Retina (tissue), 1 donor: ENCODE results near the gene SFXN5.

Source experiments
- DNase-seq: peaks from one replicate; pipeline ENCODE4 v3.0.0-alpha.2; 2016

SFXN5 gene

DNA sequence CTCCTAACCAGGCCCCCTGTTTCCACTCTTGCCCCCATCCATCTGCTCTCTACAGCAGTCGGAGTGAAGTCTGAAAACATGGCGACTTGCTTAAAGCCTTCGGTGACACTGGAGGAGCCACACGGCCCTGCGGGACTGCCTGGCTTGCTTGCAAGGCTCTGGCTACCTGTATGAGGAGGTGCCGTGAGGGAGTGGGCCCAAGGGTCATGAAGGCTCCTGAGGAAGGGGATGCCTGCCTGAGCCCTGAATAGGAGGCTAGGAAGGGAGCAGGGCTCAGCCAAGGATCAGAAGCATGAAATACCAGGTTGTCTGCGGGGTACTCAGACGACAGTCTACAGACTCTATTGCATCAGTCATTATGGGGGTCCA, 78.8 kb downstream of the SFXN5 start:
- DNase-seq, result no peak

DNA sequence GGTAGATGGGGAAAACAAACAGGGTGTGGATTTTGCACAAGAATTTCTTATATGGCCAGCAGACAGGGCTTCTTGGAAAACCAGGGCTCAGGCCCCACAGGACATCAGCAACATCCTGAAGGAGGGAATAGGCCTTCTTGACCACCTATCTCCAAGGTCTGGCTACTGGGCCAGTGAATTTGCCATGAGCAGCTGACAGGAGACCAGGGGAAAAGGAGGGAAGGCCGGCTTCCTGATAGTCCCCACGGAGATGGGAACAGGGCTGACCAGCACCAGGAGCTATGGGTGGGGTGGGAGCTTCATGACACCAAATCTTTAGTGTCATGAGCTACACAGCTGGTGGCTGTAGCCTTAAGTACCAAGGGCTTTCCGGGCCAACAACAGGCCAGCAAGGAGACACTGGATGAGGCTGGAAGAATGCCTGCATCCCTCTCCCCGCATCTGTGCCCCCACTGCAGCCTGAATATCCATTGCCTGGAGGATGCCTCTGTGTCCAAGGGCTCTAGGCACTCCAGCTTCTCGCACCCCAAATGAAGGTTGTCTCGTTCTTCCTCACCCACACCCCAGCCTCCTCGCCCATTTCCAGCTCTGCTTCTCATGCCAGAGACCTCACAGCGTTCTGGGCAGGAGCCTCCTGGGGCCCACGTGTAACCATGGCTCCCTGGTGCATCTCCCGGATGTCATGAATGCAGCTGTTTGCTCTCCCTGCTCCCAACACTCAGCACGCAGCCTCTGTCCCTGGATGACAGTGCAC, 79.4 kb downstream of the SFXN5 start:
- no peak for DNase-seq

- DNase-seq, result no peak
Measured at GRCh38 chr2:72991439-72991725, 80.1 kb downstream of the SFXN5 start.

- no peak for DNase-seq
Measured at GRCh38 chr2:72990695-72991438, 80.6 kb downstream of the SFXN5 start.

DNA sequence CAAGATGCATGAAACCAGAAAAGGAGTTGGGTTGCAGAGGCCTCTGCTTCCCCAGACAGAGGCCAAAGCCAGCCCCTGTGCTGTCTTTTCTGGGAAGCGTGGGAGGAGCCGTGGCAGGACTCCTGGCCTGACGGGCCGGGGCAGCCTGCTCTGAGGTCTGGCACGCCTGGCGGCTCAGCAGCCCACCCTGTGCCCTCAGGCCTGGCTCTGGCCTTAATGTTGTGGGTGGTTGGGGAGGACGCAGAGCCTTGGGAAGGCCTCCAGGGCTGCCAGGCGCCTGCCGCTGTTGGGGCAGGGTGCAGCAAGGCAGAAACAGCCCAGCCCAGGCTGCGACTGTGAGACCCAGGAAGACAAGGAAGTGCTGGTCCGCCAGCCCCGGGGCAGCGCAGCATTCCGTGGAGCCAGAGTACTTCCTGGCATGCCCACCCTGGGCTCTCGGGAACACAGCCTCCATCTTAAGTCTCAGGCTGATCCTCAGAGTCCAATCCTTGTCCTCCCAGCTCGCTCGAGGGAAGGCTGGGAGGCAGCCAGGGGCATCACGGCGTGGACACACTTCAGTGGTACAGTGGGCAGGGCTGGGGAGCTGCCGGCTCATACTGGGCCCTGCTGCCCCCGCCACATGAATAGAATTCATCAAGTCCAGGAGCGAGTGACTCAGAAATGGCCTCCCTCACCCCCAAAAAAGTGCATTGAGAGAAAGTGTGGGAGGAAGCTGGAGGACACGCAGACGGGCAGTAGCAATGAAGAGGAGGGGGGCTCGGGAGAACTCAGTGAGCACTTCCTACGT, 81.5 kb downstream of the SFXN5 start:
- DNase-seq, result no peak

DNA sequence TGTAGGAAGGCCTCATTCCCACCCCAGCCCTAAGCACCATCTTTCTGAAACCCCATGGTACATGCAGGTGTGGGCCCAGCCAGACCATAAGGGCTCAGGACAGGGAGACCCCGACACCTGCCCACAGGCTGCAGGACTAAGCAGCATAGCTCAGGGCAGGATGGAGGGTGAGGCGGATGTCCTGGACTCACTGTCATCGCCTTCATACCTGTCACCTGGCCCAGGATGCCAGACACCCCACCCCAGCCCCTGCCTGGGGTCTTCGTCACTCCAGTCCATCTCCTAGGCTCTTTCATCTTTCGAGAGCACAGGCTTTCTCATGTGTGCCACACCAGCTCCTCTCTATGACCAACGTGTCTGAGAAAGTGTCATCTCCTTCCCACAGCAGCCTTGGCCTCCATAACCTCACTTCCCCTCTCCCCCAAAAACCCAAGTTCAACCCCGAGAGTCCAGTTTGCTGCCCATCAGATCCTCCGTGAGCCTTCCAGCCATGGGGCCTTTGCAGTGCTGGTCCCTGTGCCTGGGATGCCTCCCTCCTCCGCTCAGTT, 82.7 kb downstream of the SFXN5 start:
- DNase-seq, result no peak

DNA sequence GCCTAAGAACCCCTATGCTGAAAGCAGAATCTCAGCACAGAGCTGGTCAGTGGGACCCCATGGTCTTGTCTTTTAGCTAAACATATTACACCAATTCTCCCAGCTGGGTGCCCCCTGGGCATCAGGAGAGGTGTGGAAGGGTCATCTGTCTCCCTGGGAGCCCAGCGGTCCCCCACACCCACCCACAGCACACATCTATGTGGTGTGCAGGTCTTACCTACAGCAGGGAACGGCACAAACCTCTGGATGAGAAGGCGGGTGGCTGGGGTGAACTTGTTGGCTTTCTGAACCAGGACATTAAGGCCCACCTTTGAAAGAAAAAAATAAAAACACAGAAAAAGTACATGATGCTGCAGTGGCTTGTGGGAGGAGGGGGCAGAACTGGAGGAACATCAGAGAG, 83.5 kb downstream of the SFXN5 start:
- no peak for DNase-seq

DNA sequence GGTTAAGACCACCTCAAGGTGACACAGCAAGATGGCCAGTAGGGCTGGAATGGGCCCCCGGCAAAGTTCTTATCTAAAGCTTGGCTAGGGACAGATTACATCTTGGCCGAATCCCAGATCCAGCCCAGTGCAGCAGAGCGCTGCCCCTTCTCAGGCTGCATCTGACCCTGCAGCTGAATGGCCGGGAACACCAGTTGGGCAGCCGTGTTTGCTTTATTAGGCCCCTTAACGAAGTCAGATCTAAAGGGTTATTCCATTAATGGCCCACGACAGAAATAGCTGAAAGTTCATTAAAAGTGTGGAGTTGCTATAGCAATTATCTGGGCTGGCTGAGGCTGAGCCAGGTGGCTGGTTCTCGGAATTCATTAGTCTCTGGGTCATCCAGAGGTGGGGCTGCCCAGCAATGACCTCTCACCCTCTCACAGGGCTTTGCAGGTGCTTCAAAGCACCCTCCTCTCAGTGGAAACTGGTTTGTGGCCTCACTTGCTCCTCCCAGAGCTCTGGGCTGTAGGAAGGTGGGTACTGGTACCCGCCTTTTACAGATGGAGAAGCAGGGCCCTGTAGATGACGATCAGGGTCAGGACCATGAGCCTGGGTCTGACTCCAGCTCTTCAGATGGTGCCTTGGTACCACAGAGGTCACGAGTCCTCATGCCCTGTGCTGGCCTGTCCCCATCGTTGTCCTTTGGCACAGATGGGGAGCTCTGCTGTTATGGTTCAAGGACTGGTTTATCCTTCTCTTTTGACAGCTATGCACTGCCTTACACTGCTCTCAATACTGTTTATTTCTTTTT, 85.4 kb downstream of the SFXN5 start:
- no peak for DNase-seq

DNA sequence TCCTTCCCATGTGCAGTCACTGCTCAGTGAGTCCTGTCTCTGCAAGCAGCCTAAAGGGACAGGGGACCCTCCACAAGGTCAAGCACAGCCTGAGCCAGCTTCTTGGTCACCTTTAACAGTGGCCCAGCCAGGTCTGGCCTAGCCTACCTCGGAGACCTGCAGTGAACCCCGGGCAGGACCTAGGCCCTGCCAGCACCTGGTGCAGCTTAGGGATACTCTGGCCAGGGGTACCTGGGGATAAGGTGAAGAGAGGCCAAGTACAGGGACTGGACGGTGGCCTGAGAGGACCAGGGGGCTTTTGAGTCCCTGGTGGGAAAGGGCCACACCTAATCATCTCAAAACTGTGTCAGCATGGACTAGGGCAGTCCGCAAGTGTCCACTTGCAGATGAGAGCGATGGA, 86.4 kb downstream of the SFXN5 start:
- DNase-seq, result no peak

GRCh38 chr2:72984172-72984671, 87.3 kb downstream of the SFXN5 start:
- peak; percentile 42 for DNase-seq

DNA sequence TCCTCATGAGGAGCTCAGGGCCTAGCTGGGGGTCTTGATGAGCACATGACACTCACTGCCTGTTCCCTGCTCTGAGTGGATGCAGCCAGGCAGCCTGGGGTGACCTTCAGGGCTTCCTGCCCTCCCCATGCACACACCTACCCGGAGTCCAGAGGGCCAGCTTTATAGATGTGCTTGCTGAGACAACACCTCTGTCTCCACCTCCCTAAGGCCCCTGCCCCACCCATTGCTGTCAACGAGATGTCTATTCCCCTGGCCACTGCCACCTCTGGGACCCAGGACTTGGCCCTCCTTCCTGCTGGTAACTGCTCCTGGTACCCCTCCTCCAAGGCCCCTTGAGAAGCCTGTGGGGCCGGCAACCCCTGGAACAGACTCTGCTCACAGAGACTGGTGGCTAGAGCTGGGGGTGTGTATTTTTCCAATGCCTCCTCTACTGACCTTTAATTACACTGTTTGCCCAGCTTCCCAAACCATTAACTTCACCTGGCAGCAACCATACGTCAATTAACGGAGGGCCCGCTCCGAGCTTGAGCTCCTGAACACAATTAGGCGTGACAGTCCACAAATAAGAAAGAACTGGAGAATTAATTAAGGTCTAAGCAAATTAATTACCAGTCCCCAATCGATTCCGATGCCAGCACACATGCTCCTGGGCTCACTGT, 87.9 kb downstream of the SFXN5 start:
- DNase-seq, result no peak

DNA sequence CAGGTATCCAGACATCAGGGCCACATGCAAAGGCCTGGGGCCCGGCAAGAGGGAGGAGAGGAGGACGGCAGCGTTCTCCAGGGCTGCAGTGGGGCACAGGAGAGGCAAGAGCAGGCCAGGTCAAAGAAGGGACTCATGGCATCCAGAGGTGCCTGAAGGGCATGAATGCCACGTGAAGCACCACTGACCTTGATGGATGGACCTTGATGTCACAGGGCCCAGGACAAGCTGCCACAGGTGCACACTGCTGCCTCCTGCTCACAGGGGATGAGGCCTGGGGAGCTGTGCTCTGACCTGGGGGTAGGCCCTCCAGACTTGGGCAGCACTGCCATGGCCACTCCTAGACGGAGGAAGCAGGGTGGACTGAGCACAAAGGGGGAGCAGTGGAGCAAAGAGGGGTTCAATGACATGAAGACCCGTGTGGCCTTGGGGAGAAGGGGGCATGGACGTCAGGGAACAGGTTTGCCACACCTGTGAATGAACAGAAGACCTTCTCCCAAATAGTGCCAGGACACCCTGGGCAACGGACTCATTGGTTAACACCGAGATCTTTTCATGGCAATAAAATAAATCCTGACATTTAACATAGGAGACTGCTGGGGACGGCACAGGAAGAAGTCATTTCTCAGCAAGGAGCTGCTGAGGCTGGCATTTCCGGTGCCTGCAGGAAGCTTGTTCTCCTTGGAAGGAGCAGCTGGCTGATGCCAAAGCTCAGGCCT, 88.6 kb downstream of the SFXN5 start:
- DNase-seq, result no peak

GRCh38 chr2:72982219-72982618, 89.3 kb downstream of the SFXN5 start:
- no peak for DNase-seq

DNA sequence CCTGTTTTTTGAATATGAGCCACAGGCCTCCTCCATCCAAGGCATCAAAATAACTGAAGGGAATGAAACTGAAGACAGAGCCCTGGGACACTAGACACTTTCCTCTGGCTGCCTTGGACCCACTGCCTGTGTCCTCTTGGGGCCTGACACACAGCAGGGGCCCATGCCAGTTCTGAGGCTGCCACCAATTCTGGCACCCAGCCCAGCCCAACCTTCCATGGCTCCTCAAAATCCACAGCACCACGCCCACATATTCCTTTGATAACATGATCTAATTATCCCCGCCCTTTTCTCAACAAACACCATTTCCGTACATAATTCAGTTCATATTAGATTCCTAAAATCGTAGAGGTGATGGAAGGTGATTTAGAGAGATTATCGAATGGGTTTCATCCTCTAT, 90.0 kb downstream of the SFXN5 start:
- no peak for DNase-seq

- no peak for DNase-seq
Measured at GRCh38 chr2:72980535-72981217, 90.8 kb downstream of the SFXN5 start.

- no peak for DNase-seq
Measured at GRCh38 chr2:72979896-72980295, 91.6 kb downstream of the SFXN5 start.

- no peak for DNase-seq
Measured at GRCh38 chr2:72975017-72975416, 96.5 kb downstream of the SFXN5 start.

DNA sequence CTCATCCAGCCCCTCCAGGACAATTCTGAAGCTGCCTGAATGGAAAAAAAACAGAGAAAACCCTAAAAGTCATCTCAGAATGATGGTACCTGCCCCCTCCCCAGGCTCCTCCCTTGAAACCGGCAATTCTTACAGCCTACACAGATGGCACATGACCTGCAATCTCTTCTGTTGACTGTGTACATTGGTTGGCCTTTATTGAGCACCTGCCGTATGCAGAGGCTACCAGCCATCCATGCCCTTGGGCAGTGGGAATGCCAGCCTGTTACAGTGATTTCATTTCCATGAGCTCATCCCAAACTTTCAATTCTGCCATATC, 97.1 kb downstream of the SFXN5 start:
- DNase-seq, result no peak

- peak; percentile 75 for DNase-seq
Measured at GRCh38 chr2:72973566-72974435, 97.7 kb downstream of the SFXN5 start.

- DNase-seq, result no peak
Measured at GRCh38 chr2:72973137-72973535, 98.4 kb downstream of the SFXN5 start.
